Measurements from ENCODE around the gene ANKRD44.
"Not testable (repeated sequence)": the region's sequence is repeated elsewhere in the genome, so short reads cannot be mapped to it uniquely, and the experiment has no call there.

Gene ANKRD44

GRCh38 chr2:197031803-197032202 is 278.8 kb downstream of the ANKRD44 start:
- in situ Hi-C loops (cut with HindIII; ENCODE audit: low sequenced_read_pairs) = no loop called here
- TF ChIP-seq, protein P1, sequence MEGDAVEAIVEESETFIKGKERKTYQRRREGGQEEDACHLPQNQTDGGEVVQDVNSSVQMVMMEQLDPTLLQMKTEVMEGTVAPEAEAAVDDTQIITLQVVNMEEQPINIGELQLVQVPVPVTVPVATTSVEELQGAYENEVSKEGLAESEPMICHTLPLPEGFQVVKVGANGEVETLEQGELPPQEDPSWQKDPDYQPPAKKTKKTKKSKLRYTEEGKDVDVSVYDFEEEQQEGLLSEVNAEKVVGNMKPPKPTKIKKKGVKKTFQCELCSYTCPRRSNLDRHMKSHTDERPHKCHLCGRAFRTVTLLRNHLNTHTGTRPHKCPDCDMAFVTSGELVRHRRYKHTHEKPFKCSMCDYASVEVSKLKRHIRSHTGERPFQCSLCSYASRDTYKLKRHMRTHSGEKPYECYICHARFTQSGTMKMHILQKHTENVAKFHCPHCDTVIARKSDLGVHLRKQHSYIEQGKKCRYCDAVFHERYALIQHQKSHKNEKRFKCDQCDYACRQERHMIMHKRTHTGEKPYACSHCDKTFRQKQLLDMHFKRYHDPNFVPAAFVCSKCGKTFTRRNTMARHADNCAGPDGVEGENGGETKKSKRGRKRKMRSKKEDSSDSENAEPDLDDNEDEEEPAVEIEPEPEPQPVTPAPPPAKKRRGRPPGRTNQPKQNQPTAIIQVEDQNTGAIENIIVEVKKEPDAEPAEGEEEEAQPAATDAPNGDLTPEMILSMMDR (IDR thresholded peaks at IDR 0.05; ENCODE audit: low read depth, low read length) = no peak
- H3K4me3 ChIP-seq (ENCODE audit: low read depth, low read length) = no peak overlapping the region
- no peak for DNase-seq (ENCODE audit: low read depth, low spot score)

DNA sequence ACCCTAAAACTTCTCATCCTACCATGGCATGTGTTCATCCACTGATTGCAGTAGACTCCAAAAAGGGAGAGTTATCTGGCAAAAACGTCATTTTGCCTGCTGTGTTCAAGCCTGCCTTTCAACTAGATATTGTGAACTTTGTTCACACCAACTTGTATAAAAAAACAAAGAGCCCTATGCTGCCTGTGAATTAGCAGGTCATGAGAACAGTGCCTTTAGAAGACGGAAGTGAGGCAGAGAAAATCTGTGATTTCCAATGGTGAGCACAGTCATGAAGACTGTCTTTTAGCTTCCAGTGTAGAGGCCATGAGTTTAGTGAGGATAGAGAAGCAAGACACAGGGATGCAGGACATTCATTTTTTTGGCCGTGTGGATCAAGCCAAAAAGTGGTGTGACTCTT is 280.5 kb downstream of the ANKRD44 start:
- no peak for DNase-seq (ENCODE audit: low read depth, low spot score)
- in situ Hi-C loops (cut with HindIII; ENCODE audit: low sequenced_read_pairs) = no loop called here
- TF ChIP-seq, protein P1 (IDR thresholded peaks at IDR 0.05; ENCODE audit: low read depth, low read length) = no peak
- H3K4me3 ChIP-seq (ENCODE audit: low read depth, low read length) = no peak overlapping the region

- H3K4me3 ChIP-seq (ENCODE audit: low read depth, low read length) = no peak overlapping the region
- in situ Hi-C loops (cut with HindIII; ENCODE audit: low sequenced_read_pairs) = no loop called here
- DNase-seq (ENCODE audit: low read depth, low spot score) = no peak
- TF ChIP-seq, protein P1 (IDR thresholded peaks at IDR 0.05; ENCODE audit: low read depth, low read length) = no peak
Measured at GRCh38 chr2:197028633-197029032, 281.9 kb downstream of the ANKRD44 start.

DNA sequence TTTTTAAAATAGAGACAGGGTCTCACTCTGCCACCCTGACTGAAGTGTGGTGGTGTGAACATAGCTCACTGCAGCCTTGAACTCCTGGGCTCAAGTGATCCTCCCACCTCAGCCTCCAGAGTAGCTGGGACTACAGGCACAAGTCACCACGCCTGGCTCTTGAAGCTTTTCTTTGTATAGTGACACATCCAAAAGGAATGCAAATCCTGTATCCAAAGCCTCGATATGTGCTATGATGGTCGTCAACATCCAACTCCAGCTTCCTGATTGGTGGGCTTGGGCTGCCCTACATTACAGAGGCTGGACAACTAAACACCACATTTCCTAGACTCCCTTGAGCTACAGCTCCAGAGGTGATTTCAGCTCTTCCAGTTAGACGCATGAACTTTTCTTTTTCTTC is 282.4 kb downstream of the ANKRD44 start:
- H3K4me3 ChIP-seq (ENCODE audit: low read depth, low read length) = no peak overlapping the region
- peak; percentile 91 for DNase-seq (ENCODE audit: low read depth, low spot score)
- TF ChIP-seq, protein P1 (IDR thresholded peaks at IDR 0.05; ENCODE audit: low read depth, low read length) = no peak
- in situ Hi-C loops (cut with HindIII; ENCODE audit: low sequenced_read_pairs) = no loop called here

DNA sequence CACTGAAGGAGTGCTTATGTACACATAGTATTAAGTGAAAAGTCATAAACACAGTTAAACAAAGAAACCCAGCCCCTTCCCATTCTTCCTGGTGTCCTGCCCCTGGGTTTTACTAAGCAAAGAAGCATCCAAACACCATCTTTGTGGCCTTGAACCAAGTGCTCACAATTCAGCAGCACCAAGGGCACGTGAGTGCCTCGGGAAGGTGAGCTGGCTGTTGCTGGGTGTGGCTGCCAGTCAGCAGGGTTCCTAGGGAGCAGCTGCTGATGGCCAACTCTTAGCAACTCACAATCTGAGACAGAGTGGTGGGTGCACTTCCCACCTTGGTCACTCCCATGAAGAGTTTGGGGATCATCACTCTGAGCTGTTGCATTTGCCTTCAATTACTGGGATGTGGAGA is 286.4 kb downstream of the ANKRD44 start:
- H3K4me3 ChIP-seq (ENCODE audit: low read depth, low read length) = no peak overlapping the region
- in situ Hi-C loops (cut with HindIII; ENCODE audit: low sequenced_read_pairs) = no loop called here
- TF ChIP-seq, protein P1 (IDR thresholded peaks at IDR 0.05; ENCODE audit: low read depth, low read length) = no peak
- DNase-seq (ENCODE audit: low read depth, low spot score) = no peak

GRCh38 chr2:197020921-197021320 is 289.7 kb downstream of the ANKRD44 start:
- DNase-seq (ENCODE audit: low read depth, low spot score); H3K4me3 ChIP-seq (ENCODE audit: low read depth, low read length); in situ Hi-C loops (cut with HindIII; ENCODE audit: low sequenced_read_pairs): not testable (repeated sequence)

DNA sequence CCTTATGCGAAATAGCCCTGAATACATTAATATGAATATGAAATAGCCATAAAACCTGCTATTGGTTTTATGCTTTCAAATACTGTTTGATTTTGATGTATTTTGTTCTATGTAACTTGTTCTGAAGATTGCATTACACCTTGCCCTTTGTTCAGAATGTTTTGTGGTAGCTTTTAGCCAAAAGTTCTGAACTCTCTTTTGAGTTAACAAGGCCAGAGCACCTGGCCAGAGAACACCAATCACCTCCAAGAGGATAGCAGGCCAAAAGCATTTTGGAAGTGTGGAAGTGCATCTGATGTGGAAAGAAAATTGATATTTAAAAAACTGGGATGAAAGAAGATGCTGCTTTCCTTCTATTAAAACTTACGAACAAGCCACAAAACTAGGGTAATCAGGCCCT is 297.5 kb downstream of the ANKRD44 start:
- no peak overlapping the region for H3K4me3 ChIP-seq (ENCODE audit: low read depth, low read length)
- DNase-seq (ENCODE audit: low read depth, low spot score) = no peak
- in situ Hi-C loops (cut with HindIII; ENCODE audit: low sequenced_read_pairs) = no loop called here
- TF ChIP-seq, protein P1 (IDR thresholded peaks at IDR 0.05; ENCODE audit: low read depth, low read length) = no peak
